ENCODE measurements around the gene RECQL5.
A peak's percentile ranks its signal among the peaks of the same experiment; 100 is the strongest.

The RECQL5 gene

GRCh38 chr17:75592348-75593020 is 74.5 kb downstream of the RECQL5 start:
- H3K27ac ChIP-seq: no peak overlapping the region
- TF ChIP-seq ZFX (IDR thresholded peaks at IDR 0.05; ENCODE audit: borderline replicate concordance): no peak

GRCh38 chr17:75591722-75592302 is 75.1 kb downstream of the RECQL5 start:
- TF ChIP-seq CTCF (IDR thresholded peaks at IDR 0.05) (no peak), ZFX (IDR thresholded peaks at IDR 0.05; ENCODE audit: borderline replicate concordance) (no peak)
- H3K27ac ChIP-seq: no peak overlapping the region

GRCh38 chr17:75590849-75591721 is 75.9 kb downstream of the RECQL5 start:
- H3K27ac ChIP-seq: no peak overlapping the region
- no peak for TF ChIP-seq CTCF (IDR thresholded peaks at IDR 0.05)
- TF ChIP-seq ZFX (IDR thresholded peaks at IDR 0.05; ENCODE audit: borderline replicate concordance): no peak

- no peak overlapping the region for H3K27ac ChIP-seq
- TF ChIP-seq CTCF (IDR thresholded peaks at IDR 0.05) (no peak), ZFX (IDR thresholded peaks at IDR 0.05; ENCODE audit: borderline replicate concordance) (no peak)
Observed at GRCh38 chr17:75590314-75590761, 76.6 kb downstream of the RECQL5 start.

- no peak overlapping the region; the same call in 1 of the 2 replicates for H3K27ac ChIP-seq
- TF ChIP-seq ZFX (IDR thresholded peaks at IDR 0.05; ENCODE audit: borderline replicate concordance) (no peak), CTCF (IDR thresholded peaks at IDR 0.05) (no peak)
Observed at GRCh38 chr17:75589919-75590303, 77.0 kb downstream of the RECQL5 start.

- peak overlapping the region; percentile 64 for H3K27ac ChIP-seq
- TF ChIP-seq CTCF (IDR thresholded peaks at IDR 0.05): peak; percentile 92
- TF ChIP-seq ZFX (IDR thresholded peaks at IDR 0.05; ENCODE audit: borderline replicate concordance): no peak
Observed at GRCh38 chr17:75589012-75589918, 77.7 kb downstream of the RECQL5 start.

GRCh38 chr17:75588596-75589011 is 78.3 kb downstream of the RECQL5 start:
- peak overlapping the region; percentile 64 for H3K27ac ChIP-seq
- TF ChIP-seq ZFX (IDR thresholded peaks at IDR 0.05; ENCODE audit: borderline replicate concordance) (no peak), CTCF (IDR thresholded peaks at IDR 0.05) (no peak)
